Measurements from ENCODE around the gene MACC1.

Gene MACC1

DNA sequence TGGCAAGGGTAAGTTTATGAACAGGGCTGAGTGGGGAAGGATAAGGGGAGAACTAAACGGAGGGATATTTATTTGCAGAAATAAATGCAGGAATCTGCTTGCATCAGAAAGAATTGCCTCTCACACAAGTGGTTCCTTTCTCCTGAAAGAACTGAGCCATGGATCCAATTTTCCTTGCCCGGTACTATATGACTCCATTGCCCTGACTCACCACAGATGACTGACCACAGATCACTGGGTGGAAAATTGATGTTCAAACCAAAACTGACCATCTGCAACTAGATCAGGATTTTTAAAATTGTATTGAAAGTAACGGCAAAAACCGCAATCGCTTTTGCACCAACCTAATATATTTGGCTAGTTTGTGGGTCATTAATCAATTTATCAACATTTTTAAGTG is 6.2 kb upstream of the MACC1 start:
- Histone ChIP-seq H3K9me3 (no peaks in the 10 kb centered on the region), H3K36me3 (no peaks in the 10 kb centered on the region), H3K4me3 (no peak overlapping the region), H3K27ac (no peak overlapping the region), H3K4me1 (no peaks in the 10 kb centered on the region), H3K27me3 (no peaks in the 10 kb centered on the region)
- TF ChIP-seq, protein P1, sequence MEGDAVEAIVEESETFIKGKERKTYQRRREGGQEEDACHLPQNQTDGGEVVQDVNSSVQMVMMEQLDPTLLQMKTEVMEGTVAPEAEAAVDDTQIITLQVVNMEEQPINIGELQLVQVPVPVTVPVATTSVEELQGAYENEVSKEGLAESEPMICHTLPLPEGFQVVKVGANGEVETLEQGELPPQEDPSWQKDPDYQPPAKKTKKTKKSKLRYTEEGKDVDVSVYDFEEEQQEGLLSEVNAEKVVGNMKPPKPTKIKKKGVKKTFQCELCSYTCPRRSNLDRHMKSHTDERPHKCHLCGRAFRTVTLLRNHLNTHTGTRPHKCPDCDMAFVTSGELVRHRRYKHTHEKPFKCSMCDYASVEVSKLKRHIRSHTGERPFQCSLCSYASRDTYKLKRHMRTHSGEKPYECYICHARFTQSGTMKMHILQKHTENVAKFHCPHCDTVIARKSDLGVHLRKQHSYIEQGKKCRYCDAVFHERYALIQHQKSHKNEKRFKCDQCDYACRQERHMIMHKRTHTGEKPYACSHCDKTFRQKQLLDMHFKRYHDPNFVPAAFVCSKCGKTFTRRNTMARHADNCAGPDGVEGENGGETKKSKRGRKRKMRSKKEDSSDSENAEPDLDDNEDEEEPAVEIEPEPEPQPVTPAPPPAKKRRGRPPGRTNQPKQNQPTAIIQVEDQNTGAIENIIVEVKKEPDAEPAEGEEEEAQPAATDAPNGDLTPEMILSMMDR (IDR thresholded peaks at IDR 0.05) = no peak
- DNase-seq = no peak
- intact Hi-C loops (cut with DNase I; ENCODE audit: low total_unique reads) = no loop called here

DNA sequence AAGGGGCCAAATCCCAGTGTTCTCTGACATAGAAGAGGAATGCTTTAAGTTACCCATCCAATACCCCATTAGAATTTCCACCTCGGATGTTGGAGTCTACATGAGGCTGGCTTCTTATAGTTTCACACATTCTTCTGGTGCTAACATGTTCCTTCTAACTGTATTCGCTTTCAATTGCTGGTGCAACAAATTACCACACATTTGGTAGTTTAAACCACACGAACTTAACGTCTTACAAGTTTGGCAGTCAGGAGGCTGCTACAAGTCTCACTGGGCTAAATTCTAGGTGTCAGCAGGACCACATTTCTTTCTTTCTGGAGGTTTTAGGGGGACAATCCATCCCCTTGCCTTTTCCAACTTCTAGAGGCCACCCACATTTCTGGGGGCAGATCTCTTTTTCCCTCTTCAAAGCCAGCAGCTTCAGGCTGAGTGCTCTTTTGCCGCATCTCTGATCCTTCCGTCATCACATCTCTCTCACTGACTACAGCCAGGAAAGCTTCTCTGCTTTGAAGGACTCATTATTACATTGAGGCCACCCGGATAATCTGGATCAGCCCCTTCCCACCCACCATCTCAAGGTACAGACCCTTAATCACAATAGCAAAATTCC is 5.1 kb upstream of the MACC1 start:
- Histone ChIP-seq H3K36me3 (no peaks in the 10 kb centered on the region), H3K9me3 (no peaks in the 10 kb centered on the region), H3K4me1 (no peaks in the 10 kb centered on the region), H3K27me3 (no peaks in the 10 kb centered on the region), H3K4me3 (no peak overlapping the region), H3K27ac (no peak overlapping the region)
- TF ChIP-seq, protein P1 (IDR thresholded peaks at IDR 0.05) = no peak
- intact Hi-C loops (cut with DNase I; ENCODE audit: low total_unique reads) = no loop called here
- DNase-seq = no peak

DNA sequence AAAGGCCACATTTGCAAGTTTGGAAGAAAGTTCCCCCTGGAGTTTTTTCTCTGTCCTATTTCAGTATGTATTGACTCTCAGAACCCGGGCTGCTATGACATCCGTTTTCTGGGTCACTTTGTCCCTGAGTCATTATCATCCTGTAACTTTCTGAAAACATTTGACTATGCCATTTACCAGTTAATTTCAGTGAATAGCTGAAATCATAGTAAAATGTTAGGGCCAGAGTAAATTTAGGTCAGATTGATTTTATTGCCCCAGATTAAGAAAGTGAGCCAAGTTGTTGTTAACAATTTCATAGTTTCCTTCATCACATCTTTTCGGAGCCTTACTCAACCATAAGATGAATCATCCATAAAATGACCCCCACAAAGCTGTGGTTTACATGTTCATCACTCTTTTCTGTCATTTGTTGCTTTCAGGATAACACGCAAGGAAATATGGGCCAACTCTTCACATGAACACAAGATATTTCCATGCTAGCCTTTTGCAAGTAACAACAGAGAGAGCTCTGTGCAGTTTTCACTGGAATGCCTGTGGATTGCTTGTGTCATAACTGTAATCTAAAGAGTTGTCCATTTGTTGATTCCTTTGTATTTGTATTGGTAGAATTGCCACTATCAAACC is 3.9 kb upstream of the MACC1 start:
- no peaks in the 10 kb centered on the region for H3K36me3 ChIP-seq
- H3K9me3 ChIP-seq = no peaks in the 10 kb centered on the region
- TF ChIP-seq, protein P1 (IDR thresholded peaks at IDR 0.05) = no peak
- intact Hi-C loops (cut with DNase I; ENCODE audit: low total_unique reads) = no loop called here
- no peak overlapping the region for H3K4me3 ChIP-seq
- no peaks in the 10 kb centered on the region for H3K4me1 ChIP-seq
- no peak for DNase-seq
- H3K27me3 ChIP-seq = no peaks in the 10 kb centered on the region
- peak overlapping the region in 1 of 2 donors; percentile 0 for H3K27ac ChIP-seq

DNA sequence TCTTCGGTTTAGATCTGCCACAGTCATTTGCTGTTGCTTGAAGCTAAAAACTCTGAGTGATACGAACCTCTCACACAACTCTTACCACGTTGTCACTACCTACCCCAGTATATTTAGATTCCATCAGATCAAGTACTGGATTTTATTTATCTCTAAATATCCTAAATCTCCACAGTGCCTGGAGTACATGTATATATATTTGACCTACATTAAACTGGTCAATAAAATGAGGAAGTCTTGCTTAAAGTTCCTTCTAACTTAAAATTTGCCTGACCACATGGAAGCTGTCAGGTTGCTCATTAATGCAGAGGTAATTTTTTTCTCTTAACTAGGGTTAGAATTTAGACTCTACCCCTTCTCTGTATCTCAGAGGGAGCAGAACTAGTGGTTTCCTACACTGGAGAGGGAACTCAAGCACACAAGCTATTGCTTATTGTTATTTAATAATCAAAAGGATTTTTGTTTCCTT is 3.1 kb upstream of the MACC1 start:
- Histone ChIP-seq H3K27me3 (no peaks in the 10 kb centered on the region), H3K27ac (peak overlapping the region; percentile 0 to 9)
- intact Hi-C loops (cut with DNase I; ENCODE audit: low total_unique reads) = no loop called here

DNA sequence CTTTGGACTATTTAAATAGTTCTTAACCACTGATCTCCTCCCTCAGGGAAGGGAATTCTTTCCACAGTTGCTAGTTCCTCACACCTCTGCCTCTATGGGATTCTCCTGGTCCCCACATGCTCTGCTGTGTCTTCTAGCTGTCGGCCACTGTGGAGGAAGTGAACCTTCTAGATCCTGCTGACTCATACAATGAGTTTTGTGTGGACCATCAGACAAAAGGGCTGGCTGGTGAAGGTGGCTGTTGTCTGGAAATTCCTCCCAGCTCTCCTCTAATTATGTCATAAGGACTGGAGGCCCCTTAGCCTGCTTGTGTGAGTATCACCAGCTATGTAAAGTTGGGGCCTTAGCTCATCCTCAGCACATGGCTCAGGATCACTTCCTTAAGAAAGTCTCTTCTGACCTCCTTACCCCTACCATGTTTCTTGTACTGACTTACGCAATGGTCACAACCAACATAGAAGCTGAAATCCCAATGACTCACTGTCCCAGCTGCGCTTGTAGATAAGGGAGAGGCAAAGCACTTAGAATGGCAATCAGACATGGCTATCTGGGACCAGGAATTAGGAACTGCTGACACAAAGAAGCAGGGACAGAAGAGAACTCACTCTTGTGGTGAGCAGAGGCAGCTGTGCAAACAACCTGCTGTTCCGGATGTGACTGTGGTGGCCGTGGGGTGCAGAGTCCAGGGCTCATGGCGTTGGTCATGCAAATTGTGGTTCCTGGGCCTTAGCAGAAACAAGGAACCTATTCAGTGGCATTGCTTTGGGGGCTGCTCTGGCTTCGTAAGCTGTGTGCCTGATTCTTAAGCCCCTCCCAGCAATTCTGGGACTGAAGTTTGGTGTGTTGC is 2.5 kb upstream of the MACC1 start:
- intact Hi-C loops (cut with DNase I; ENCODE audit: low total_unique reads) = no loop called here
- Histone ChIP-seq H3K4me3 (no peak overlapping the region), H3K9me3 (no peaks in the 10 kb centered on the region), H3K36me3 (no peaks in the 10 kb centered on the region), H3K4me1 (no peaks in the 10 kb centered on the region), H3K27me3 (no peaks in the 10 kb centered on the region), H3K27ac (peak overlapping the region in 1 of 2 donors; percentile 9)
- peak; percentile 57 to 79 for DNase-seq
- TF ChIP-seq, protein P1 (IDR thresholded peaks at IDR 0.05) = no peak

More for the DNA sequence above, 3.1 kb upstream of the MACC1 start:
- DNase-seq = no peak
- TF ChIP-seq, protein P1 (IDR thresholded peaks at IDR 0.05) = no peak
- H3K9me3 ChIP-seq = no peaks in the 10 kb centered on the region
- no peak overlapping the region for H3K4me3 ChIP-seq
- H3K4me1 ChIP-seq = no peaks in the 10 kb centered on the region
- no peaks in the 10 kb centered on the region for H3K36me3 ChIP-seq
